Neural cell (in vitro differentiated cells): Measurements from ENCODE around the gene SETD2. TPM values are rescaled to one million over a fixed set of nuclear protein-coding genes. Genes with fewer than 3 reads are reported as not detected.

Experiments used
- H2AFZ ChIP-seq: fragments of 200-600, 300-800 bp; sonication (generic), shearing (Covaris generic); 2 replicates; pipeline ENCODE4 v1.6.0; 2014; ENCODE audit warnings: low read depth, mild to moderate bottlenecking, antibody characterized with exemption, low read length, moderate library complexity
- H3F3A ChIP-seq: fragments of 200-600 bp; shearing (Covaris generic); 2 replicates; pipeline ENCODE4 v1.6.1; 2016; ENCODE audit warnings: mild to moderate bottlenecking, moderate library complexity, mixed read lengths, antibody characterized with exemption, low read length; ENCODE audit not compliant: insufficient read depth, poor library complexity, severe bottlenecking
- H3K27ac ChIP-seq: fragments of 200-600, 300-800 bp; sonication (generic), shearing (Covaris generic); 2 replicates; pipeline ENCODE4 v1.5.1; 2014; ENCODE audit warnings: mild to moderate bottlenecking, low read length, moderate library complexity
- H3K27me3 ChIP-seq: fragments of 300-800, 200-600 bp; sonication (generic), shearing (Covaris generic); 2 replicates; pipeline ENCODE4 v1.6.0; 2014; ENCODE audit warnings: mild to moderate bottlenecking, low read depth, low read length, moderate library complexity; ENCODE audit not compliant: insufficient read depth
- H3K36me3 ChIP-seq: fragments of 300-800, 200-600 bp; sonication (generic), shearing (Covaris generic); 2 replicates; pipeline ENCODE4 v1.5.1; 2014; ENCODE audit warnings: mild to moderate bottlenecking, antibody characterized with exemption, low read length, moderate library complexity; ENCODE audit not compliant: insufficient read depth
- H3K4me2 ChIP-seq: fragments of 300-800, 200-600 bp; sonication (generic), shearing (Covaris generic); 2 replicates; pipeline ENCODE4 v1.6.0; 2014; ENCODE audit warnings: mild to moderate bottlenecking, low read length
- H3K4me3 ChIP-seq: fragments of 300-800, 200-600 bp; sonication (generic), shearing (Covaris generic); 2 replicates; pipeline ENCODE4 v1.5.1; 2014; ENCODE audit warnings: mild to moderate bottlenecking, low read length, moderate library complexity
- H3K79me2 ChIP-seq: fragments of 200-600 bp; shearing (Covaris generic); replicated peaks from 2 replicates; pipeline ENCODE4 v1.6.0; 2014; ENCODE audit warnings: mild to moderate bottlenecking, low read length, moderate library complexity; ENCODE audit not compliant: insufficient read depth
- H3K9ac ChIP-seq: fragments of 300-800, 200-600 bp; sonication (generic), shearing (Covaris generic); 2 replicates; pipeline ENCODE4 v1.6.1; 2016; ENCODE audit warnings: mild to moderate bottlenecking, low read length, mixed read lengths
- H3K9me2 ChIP-seq: fragments of 200-600 bp; shearing (Covaris generic); 2 replicates; pipeline ENCODE4 v1.6.1; 2016; ENCODE audit warnings: mild to moderate bottlenecking, low read length, mixed read lengths; ENCODE audit not compliant: insufficient read depth
- H3K9me3 ChIP-seq: fragments of 200-600, 300-800 bp; sonication (generic), shearing (Covaris generic); 2 replicates; pipeline ENCODE4 v1.6.1; 2016; ENCODE audit warnings: mild to moderate bottlenecking, mixed run types, low read length, moderate library complexity, mixed read lengths
- H4K20me1 ChIP-seq: fragments of 200-600 bp; shearing (Covaris generic); 2 replicates; pipeline ENCODE4 v1.6.1; 2016; ENCODE audit warnings: mild to moderate bottlenecking, mixed run types; ENCODE audit not compliant: insufficient read depth
- CTCF ChIP-seq: fragments of 450-650 bp; IDR thresholded peaks from 2 replicates; pipeline ENCODE4 v1.5.1; 2014; ENCODE audit warnings: antibody characterized with exemption, mild to moderate bottlenecking, moderate library complexity; ENCODE audit not compliant: poor library complexity, severe bottlenecking
- EP300 ChIP-seq: fragments of 450-650 bp; conservative IDR thresholded peaks from 2 replicates; pipeline ENCODE4 v1.6.1; 2014; ENCODE audit warnings: antibody characterized with exemption, mild to moderate bottlenecking, moderate library complexity; ENCODE audit not compliant: poor library complexity, severe bottlenecking
- EZH2 ChIP-seq: fragments of 200-600, 300-800 bp; shearing (Covaris generic), sonication (generic); IDR thresholded peaks from 2 replicates; pipeline ENCODE4 v1.6.1; 2014; ENCODE audit warnings: antibody characterized with exemption, low read length, borderline replicate concordance, mild to moderate bottlenecking; ENCODE audit not compliant: insufficient read depth, poor library complexity, severe bottlenecking
- MXI1 ChIP-seq: fragments of 450-650 bp; conservative IDR thresholded peaks from 2 replicates; pipeline ENCODE4 v1.6.1; 2014; ENCODE audit warnings: antibody characterized with exemption, mild to moderate bottlenecking; ENCODE audit not compliant: poor library complexity, severe bottlenecking
- POLR2AphosphoS5 ChIP-seq: IDR thresholded peaks from 2 replicates; pipeline ENCODE4 v1.6.1; 2012
- RAD21 ChIP-seq: fragments of 450-650 bp; conservative IDR thresholded peaks from 2 replicates; pipeline ENCODE4 v1.6.1; 2014; ENCODE audit warnings: antibody characterized with exemption, mild to moderate bottlenecking, moderate library complexity
- REST ChIP-seq: IDR thresholded peaks from 2 replicates; pipeline ENCODE4 v1.6.1; 2012; ENCODE audit warnings: borderline replicate concordance
- SMC3 ChIP-seq: fragments of 450-650 bp; conservative IDR thresholded peaks from 2 replicates; pipeline ENCODE4 v1.6.1; 2014; ENCODE audit warnings: antibody characterized with exemption, mild to moderate bottlenecking, moderate library complexity; ENCODE audit not compliant: poor library complexity
- TAF1 ChIP-seq: IDR thresholded peaks from 2 replicates; pipeline ENCODE4 v1.6.1; 2012; ENCODE audit warnings: low read depth
- polyA plus RNA-seq: library from polyadenylated mRNA; depleted of rRNA; stranded (reverse); fragments of >200 nt; gene quantifications from 2 replicates; pipeline ENCODE4 v1.2.3, GENCODE V29; 2014

Gene SETD2
- polyA plus RNA-seq, 1 donor from 2014 or later: 18.4 TPM

- no peak for TF ChIP-seq EZH2
- TF ChIP-seq EP300: no peak
- no peak for TF ChIP-seq RAD21
- no peak for TF ChIP-seq TAF1
- TF ChIP-seq REST: no peak
- TF ChIP-seq MXI1: no peak
- no peak for TF ChIP-seq POLR2AphosphoS5
- no peak for TF ChIP-seq SMC3
- TF ChIP-seq CTCF: no peak
- H3K9me3 ChIP-seq: no peaks in the 10 kb centered on the region
- H3K4me3 ChIP-seq: peak overlapping the region; percentile 93
- no peaks in the 10 kb centered on the region for H3K27me3 ChIP-seq
- H3K36me3 ChIP-seq: no peaks in the 10 kb centered on the region
- peaks cover 58% of the 10 kb centered on the region for H3K79me2 ChIP-seq
- H3K4me2 ChIP-seq: no peak overlapping the region
- peaks cover 3% of the 10 kb centered on the region for H4K20me1 ChIP-seq
- no peak overlapping the region for H3K9ac ChIP-seq
- H3K27ac ChIP-seq: no peak overlapping the region
- H3K9me2 ChIP-seq: no peaks in the 10 kb centered on the region
- no peaks in the 10 kb centered on the region for H3F3A ChIP-seq
- H2AFZ ChIP-seq: no peak overlapping the region
Observed at GRCh38 chr3:46974421-46975171, 189.3 kb downstream of the SETD2 start.

- H3K36me3 ChIP-seq: no peaks in the 10 kb centered on the region
- H3K9ac ChIP-seq: no peak overlapping the region
- no peaks in the 10 kb centered on the region for H3K27me3 ChIP-seq
- no peak overlapping the region for H3K4me3 ChIP-seq
- H3K27ac ChIP-seq: no peak overlapping the region
- H4K20me1 ChIP-seq: peaks cover 3% of the 10 kb centered on the region
- H3K4me2 ChIP-seq: no peak overlapping the region
- H3K79me2 ChIP-seq: peaks cover 80% of the 10 kb centered on the region
- no peaks in the 10 kb centered on the region for H3F3A ChIP-seq
- no peaks in the 10 kb centered on the region for H3K9me3 ChIP-seq
- no peaks in the 10 kb centered on the region for H3K9me2 ChIP-seq
- H2AFZ ChIP-seq: no peak overlapping the region
- TF ChIP-seq REST (no peak), POLR2AphosphoS5 (no peak), CTCF (no peak), EP300 (no peak), SMC3 (no peak), RAD21 (no peak), MXI1 (no peak), TAF1 (no peak), EZH2 (no peak)
Observed at GRCh38 chr3:46972396-46972795, 191.5 kb downstream of the SETD2 start.
